ENCODE data around the gene HSPA12A.

GRCh38 chr10:116733566-116733965 is 8.8 kb downstream of the HSPA12A start:
- TF ChIP-seq CTCF (IDR thresholded peaks at IDR 0.05) (no peak), EP300 (IDR thresholded peaks at IDR 0.05) (no peak), POLR2A (IDR thresholded peaks at IDR 0.05) (no peak)

All from upper lobe of left lung (tissue), 4 donors.